Measurements from ENCODE around the gene KMT2A. TPM values are rescaled to one million over a fixed set of nuclear protein-coding genes. Genes with fewer than 3 reads are reported as not detected.
"Not testable (repeated sequence)": the region's sequence is repeated elsewhere in the genome, so short reads cannot be mapped to it uniquely, and the experiment has no call there.

Gene KMT2A
- total RNA-seq, 1 experiment from 2014 or later: 52.0 TPM

- POLR2A ChIA-PET: interaction anchor here (0.6 to 2.2 kb wide), 6 partner anchors 9 to 176 kb away, joined by 3 to 5 read pairs (median 4); no protein-coding TSS in a partner anchor
- peak overlapping the region; percentile 70 for H3K27ac Mint-ChIP-seq (ENCODE audit: low read depth, unreplicated experiment)
- no peaks in the 10 kb centered on the region for H3K27me3 Mint-ChIP-seq (ENCODE audit: insufficient read depth, unreplicated experiment)
- DNase-seq (ENCODE audit: unreplicated experiment): no peak
- TF ChIP-seq, protein P1, sequence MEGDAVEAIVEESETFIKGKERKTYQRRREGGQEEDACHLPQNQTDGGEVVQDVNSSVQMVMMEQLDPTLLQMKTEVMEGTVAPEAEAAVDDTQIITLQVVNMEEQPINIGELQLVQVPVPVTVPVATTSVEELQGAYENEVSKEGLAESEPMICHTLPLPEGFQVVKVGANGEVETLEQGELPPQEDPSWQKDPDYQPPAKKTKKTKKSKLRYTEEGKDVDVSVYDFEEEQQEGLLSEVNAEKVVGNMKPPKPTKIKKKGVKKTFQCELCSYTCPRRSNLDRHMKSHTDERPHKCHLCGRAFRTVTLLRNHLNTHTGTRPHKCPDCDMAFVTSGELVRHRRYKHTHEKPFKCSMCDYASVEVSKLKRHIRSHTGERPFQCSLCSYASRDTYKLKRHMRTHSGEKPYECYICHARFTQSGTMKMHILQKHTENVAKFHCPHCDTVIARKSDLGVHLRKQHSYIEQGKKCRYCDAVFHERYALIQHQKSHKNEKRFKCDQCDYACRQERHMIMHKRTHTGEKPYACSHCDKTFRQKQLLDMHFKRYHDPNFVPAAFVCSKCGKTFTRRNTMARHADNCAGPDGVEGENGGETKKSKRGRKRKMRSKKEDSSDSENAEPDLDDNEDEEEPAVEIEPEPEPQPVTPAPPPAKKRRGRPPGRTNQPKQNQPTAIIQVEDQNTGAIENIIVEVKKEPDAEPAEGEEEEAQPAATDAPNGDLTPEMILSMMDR (IDR thresholded peaks at IDR 0.05; ENCODE audit: unreplicated experiment): no peak
- H3K36me3 Mint-ChIP-seq (ENCODE audit: insufficient read depth, unreplicated experiment): peaks cover 43% of the 10 kb centered on the region
- intact Hi-C loops (cut with micrococcal nuclease): no loop called here
- H3K4me1 Mint-ChIP-seq (ENCODE audit: insufficient read depth, unreplicated experiment): peaks cover 18% of the 10 kb centered on the region
- CTCF ChIA-PET: interaction anchor here (0.9 to 1.4 kb wide), 2 partner anchors 15 to 254 kb away, joined by 3 to 4 read pairs; no protein-coding TSS in a partner anchor
- BruUV-seq (replicated peaks): no TSS peak
- no peak overlapping the region for H3K4me3 Mint-ChIP-seq (ENCODE audit: unreplicated experiment)
- no peaks in the 10 kb centered on the region for H3K9me3 Mint-ChIP-seq (ENCODE audit: unreplicated experiment)
These were observed 37.3 kb upstream of the KMT2A start for GRCh38 chr11:118398791-118399559.

- intact Hi-C loops (cut with micrococcal nuclease): loop anchor here (1.0 kb wide), 2 partner anchors 36 to 87 kb away; no protein-coding TSS in a partner anchor
These were observed 35.0 kb upstream of the KMT2A start, which contains the start of gene ATP5MG for GRCh38 chr11:118401151-118401879. ATP5MG (plus strand) TSS chr11:118401606; CDS start chr11:118401666, 60 bp downstream.

DNA sequence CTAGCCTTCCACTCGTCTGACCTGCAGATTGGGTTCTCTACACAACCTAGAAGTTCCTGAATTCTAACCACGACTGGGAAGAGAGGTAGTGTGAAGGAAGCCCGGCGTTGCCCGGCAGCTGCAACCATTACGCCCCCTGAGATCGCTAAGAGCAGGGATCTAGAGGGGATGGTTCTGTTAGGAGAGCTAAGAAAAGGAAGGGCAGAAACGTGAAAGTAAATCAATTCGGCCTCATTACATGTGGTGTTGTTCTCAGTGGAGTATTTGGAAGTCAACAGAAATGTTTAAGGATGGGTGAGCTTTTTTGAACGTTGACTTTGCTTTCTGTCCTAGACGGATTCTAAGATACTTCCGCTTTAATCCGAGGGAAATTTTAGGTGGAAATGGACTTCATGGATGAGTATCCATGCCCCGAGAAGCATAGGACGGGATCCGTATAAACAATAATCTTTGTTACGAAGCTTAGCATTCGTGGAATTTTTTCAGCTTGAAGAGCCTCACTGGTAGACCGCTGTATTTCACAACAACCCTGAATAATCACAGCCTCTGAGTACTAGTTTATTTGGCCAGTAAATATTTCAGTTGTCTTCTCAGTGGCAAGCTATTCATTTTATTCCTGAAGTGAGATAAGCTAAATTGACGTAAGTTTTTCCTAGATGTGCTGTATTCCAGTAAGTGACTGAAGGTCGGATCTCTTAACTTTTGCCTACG, 34.3 kb upstream of the KMT2A start:
- intact Hi-C loops (cut with micrococcal nuclease): loop anchor here (1.0 kb wide), 2 partner anchors 35 to 86 kb away; no protein-coding TSS in a partner anchor
- no peaks in the 10 kb centered on the region for H3K9me3 Mint-ChIP-seq (ENCODE audit: unreplicated experiment)
- peak overlapping the region; percentile 93 for H3K27ac Mint-ChIP-seq (ENCODE audit: low read depth, unreplicated experiment)
- peaks cover 40% of the 10 kb centered on the region for H3K4me1 Mint-ChIP-seq (ENCODE audit: insufficient read depth, unreplicated experiment)
- ChIA-PET POLR2A (interaction anchor here (0.6 to 6.3 kb wide), 28 partner anchors 9 to 616 kb away, joined by 3 to 78 read pairs (median 3); partner anchors contain the start of genes KMT2A, MPZL3, RPS25 and UBE4A), CTCF (interaction anchor here (0.5 to 1.7 kb wide), 11 partner anchors 11 to 256 kb away, joined by 3 to 11 read pairs (median 3); no protein-coding TSS in a partner anchor)
- TF ChIP-seq, protein P1 (IDR thresholded peaks at IDR 0.05; ENCODE audit: unreplicated experiment): no peak
- peaks cover 28% of the 10 kb centered on the region for H3K36me3 Mint-ChIP-seq (ENCODE audit: insufficient read depth, unreplicated experiment)
- peak; percentile 53 for DNase-seq (ENCODE audit: unreplicated experiment)
- TSS peak; percentile 50 for BruUV-seq (replicated peaks)
- peak overlapping the region; percentile 81 for H3K4me3 Mint-ChIP-seq (ENCODE audit: unreplicated experiment)
- no peaks in the 10 kb centered on the region for H3K27me3 Mint-ChIP-seq (ENCODE audit: insufficient read depth, unreplicated experiment)

More at GRCh38 chr11:118401151-118401879, 35.0 kb upstream of the KMT2A start, which contains the start of gene ATP5MG:
- Mint-ChIP-seq H3K4me1 (ENCODE audit: insufficient read depth, unreplicated experiment) (peaks cover 35% of the 10 kb centered on the region), H3K27me3 (ENCODE audit: insufficient read depth, unreplicated experiment) (no peaks in the 10 kb centered on the region), H3K27ac (ENCODE audit: low read depth, unreplicated experiment) (peak within 1 kb of the TSS; percentile 93), H3K36me3 (ENCODE audit: insufficient read depth, unreplicated experiment) (peaks cover 28% of the 10 kb centered on the region), H3K9me3 (ENCODE audit: unreplicated experiment) (no peaks in the 10 kb centered on the region), H3K4me3 (ENCODE audit: unreplicated experiment) (peak within 1 kb of the TSS; percentile 81)
- peak; percentile 92 for DNase-seq (ENCODE audit: unreplicated experiment)
- ChIA-PET POLR2A (interaction anchor here (0.6 to 6.3 kb wide), 26 partner anchors 8 to 618 kb away, joined by 3 to 78 read pairs (median 4); partner anchors contain the start of genes KMT2A, MPZL3 and UBE4A), CTCF (interaction anchor here (0.6 to 1.7 kb wide), 6 partner anchors 11 to 256 kb away, joined by 3 to 11 read pairs (median 3); no protein-coding TSS in a partner anchor)
- BruUV-seq (replicated peaks): no TSS peak
- TF ChIP-seq, protein P1 (IDR thresholded peaks at IDR 0.05; ENCODE audit: unreplicated experiment): no peak

- not testable (repeated sequence) for H3K9me3 Mint-ChIP-seq (ENCODE audit: unreplicated experiment)
These were observed 33.7 kb upstream of the KMT2A start for GRCh38 chr11:118402594-118402993.

More at GRCh38 chr11:118402594-118402993, 33.7 kb upstream of the KMT2A start:
- intact Hi-C loops (cut with micrococcal nuclease); H3K27me3 Mint-ChIP-seq (ENCODE audit: insufficient read depth, unreplicated experiment); BruUV-seq (replicated peaks); DNase-seq (ENCODE audit: unreplicated experiment): not testable (repeated sequence)
- POLR2A ChIA-PET: interaction anchor here (0.6 to 6.3 kb wide), 27 partner anchors 9 to 1121 kb away, joined by 3 to 78 read pairs (median 3); partner anchors contain the start of genes KMT2A, MPZL3, RPS25 and UBE4A
- Mint-ChIP-seq H3K36me3 (ENCODE audit: insufficient read depth, unreplicated experiment) (peaks cover 28% of the 10 kb centered on the region), H3K4me1 (ENCODE audit: insufficient read depth, unreplicated experiment) (peaks cover 40% of the 10 kb centered on the region), H3K4me3 (ENCODE audit: unreplicated experiment) (peak overlapping the region; percentile 81), H3K27ac (ENCODE audit: low read depth, unreplicated experiment) (peak overlapping the region; percentile 93)
- CTCF ChIA-PET: interaction anchor here (0.5 to 1.7 kb wide), 9 partner anchors 12 to 155 kb away, joined by 3 to 11 read pairs (median 4); no protein-coding TSS in a partner anchor

Data from MCF 10A (cell line).